HCEC 1CT (cell line): ENCODE results near the gene WDR5B.

Experiments
- DNase-seq: peaks from one replicate; pipeline ENCODE4 v3.0.0-alpha.2; 2017

Gene WDR5B

GRCh38 chr3:122407946-122408345 is 7.9 kb downstream of the WDR5B start:
- no peak for DNase-seq

- DNase-seq: no peak
These were observed 9.7 kb downstream of the WDR5B start for GRCh38 chr3:122406198-122406597.

GRCh38 chr3:122405015-122405414 is 10.8 kb downstream of the WDR5B start:
- DNase-seq: no peak

- DNase-seq: no peak
These were observed 12.4 kb downstream of the WDR5B start for GRCh38 chr3:122403489-122403888.

- DNase-seq: no peak
These were observed 16.9 kb downstream of the WDR5B start for GRCh38 chr3:122398920-122399319.

GRCh38 chr3:122397201-122397600 is 18.7 kb downstream of the WDR5B start:
- no peak for DNase-seq

- no peak for DNase-seq
These were observed 19.4 kb downstream of the WDR5B start for GRCh38 chr3:122396511-122396910.

- DNase-seq: no peak
These were observed 20.3 kb downstream of the WDR5B start for GRCh38 chr3:122395582-122395981.

DNA sequence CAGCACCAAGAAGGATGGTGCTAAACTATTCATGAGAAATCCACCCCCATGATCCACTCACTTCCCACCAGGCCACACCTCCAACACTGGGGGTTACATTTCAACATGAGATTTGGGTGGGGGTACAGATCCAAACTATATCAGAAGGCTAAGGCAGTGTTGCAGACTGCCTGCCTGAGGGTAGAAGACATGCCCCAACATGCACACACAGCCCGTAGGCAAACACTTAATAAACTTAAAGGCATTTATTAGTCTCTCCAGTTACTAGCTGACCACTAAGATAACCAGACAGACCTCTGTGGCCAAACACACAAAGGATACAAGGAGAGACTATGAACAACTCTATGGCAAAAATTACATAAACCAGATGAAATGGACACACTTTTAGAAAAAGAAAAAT is 21.7 kb downstream of the WDR5B start:
- DNase-seq: no peak

- peak; percentile 63 for DNase-seq
These were observed 22.7 kb downstream of the WDR5B start for GRCh38 chr3:122392868-122393844.

- no peak for DNase-seq
These were observed 24.0 kb downstream of the WDR5B start for GRCh38 chr3:122391681-122392446.

- DNase-seq: no peak
These were observed 25.2 kb downstream of the WDR5B start for GRCh38 chr3:122390665-122391064.

GRCh38 chr3:122389892-122390291 is 26.0 kb downstream of the WDR5B start:
- no peak for DNase-seq

DNA sequence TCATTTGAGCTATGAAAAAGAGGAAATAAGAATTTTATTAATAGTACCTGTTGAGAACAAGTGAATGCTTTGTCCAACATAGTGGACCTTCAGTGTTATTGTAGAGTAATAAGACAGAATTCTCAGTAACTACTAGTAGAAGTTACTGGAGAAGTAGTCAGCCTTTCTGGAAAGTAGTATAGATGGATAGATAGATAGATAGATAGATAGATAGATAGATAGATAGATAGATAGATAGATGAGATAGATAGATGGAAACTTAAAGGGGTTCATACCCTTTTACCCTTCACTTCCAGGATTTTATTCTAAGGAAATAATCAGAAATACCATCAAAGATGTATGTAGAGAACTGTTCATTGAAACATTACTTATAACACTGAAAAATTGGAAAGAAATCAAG is 26.7 kb downstream of the WDR5B start:
- DNase-seq: no peak

- DNase-seq: no peak
These were observed 28.2 kb downstream of the WDR5B start for GRCh38 chr3:122387709-122388108.

GRCh38 chr3:122383771-122384697 is 31.8 kb downstream of the WDR5B start, which contains the start of gene FAM162A:
FAM162A (plus strand) TSS chr3:122384182; CDS start chr3:122384266, 84 bp downstream.
- DNase-seq: peak; percentile 89

DNA sequence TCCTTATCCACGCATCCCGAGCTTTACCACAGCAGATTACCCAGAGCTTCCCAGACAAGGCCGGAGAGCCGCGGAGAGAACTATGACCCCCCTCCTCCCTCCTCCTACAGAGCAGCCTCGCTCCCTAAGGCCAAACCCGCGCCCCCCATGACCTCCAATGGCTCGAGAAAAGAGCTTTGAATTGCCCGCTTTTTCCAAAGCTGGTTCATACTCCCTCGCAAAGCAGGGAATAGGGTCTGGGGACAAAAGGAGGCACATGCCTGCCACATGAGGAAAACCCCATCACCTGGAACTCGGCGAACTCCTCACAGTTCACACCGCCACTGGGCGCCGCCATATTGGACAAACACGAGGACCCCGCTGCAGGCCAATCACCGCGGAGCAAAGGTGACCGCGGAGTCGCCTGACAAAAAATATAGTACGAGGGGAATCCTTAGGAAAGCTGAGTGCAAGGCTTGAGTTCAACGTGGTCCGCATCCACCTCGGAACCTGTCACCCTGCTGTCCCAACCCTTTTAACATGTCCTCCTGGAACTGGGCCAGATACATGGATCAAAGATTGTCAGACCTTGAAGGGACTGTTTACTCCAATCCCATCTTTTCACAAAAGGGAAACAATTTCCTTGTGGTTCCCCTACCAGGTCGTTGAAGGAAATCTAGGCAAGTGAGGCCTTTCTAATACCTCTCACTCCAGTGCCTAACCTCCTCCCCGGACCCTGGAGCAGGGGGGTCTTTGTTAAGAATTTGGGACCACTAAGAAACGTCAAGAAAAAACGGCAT is 32.8 kb downstream of the WDR5B start, which contains the start of gene MIX23:
Gene MIX23, minus strand, starts transcription at position 344 of the 779 bp plus-strand sequence. Its CDS starts 7 bp downstream, at position 337.
- peak; percentile 83 for DNase-seq

GRCh38 chr3:122377975-122378374 is 37.9 kb downstream of the WDR5B start:
- DNase-seq: no peak

- no peak for DNase-seq
These were observed 41.8 kb downstream of the WDR5B start for GRCh38 chr3:122374034-122374433.

GRCh38 chr3:122366379-122366749 is 49.5 kb downstream of the WDR5B start:
- DNase-seq: no peak

DNA sequence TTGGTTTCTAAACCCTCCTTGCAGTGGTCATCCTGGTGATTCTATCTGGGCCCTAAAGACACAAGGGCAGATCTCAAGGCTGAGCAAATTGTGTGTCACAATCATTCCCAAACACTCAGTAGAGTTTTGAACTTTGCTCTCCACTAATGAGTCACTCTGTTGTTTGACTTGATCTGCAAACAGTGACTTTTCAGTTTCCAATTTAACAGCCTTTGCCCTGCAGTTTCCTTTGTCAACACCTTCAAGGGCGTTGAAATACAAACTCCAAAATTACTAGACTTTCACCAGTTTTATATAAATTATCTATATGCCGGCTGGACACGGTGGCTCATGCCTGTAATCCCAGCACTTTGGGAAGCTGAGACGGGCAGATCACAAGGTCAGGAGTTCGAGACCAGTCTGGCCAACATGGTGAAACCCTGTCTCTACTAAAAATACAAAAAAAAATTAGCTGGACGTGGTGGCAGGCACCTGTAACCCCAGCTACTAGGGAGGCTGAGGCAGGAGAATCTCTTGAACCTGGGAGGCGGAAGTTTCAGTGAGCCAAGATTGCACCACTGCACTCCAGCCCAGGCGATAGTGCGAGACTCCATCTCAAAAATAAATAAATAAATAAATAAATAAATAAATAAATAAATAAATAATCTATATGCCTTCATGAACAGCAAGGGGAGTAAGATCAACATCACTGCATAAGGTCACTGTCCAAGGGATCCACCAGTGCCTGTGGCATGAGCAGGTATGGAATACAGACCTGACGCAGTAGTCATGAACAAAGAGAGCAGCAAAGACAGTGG is 50.1 kb downstream of the WDR5B start:
- DNase-seq: peak; percentile 79
